Measurements from ENCODE around the gene CAMLG. TPM values are rescaled to one million over a fixed set of nuclear protein-coding genes. Genes with fewer than 3 reads are reported as not detected.

CAMLG gene
- total and polyA plus RNA-seq, 2 of the 8 experiments (the other 6 are each of a cell fraction or from before 2014, with no cell fraction given), result 12.3 to 42.8 TPM

Small RNAs within 50 kb of the gene (small RNA-seq; reads per million reads assigned to genes)
- gene RNU6-1164P (ENCODE audit: insufficient read depth) (not detected), gene RNU6-757P (ENCODE audit: insufficient read depth) (not detected)

Other genes starting within 250 kb of the CAMLG start
- gene JADE2, start 212.9 kb upstream of the CAMLG start, total RNA-seq (2021; fragmentation: NEBNext Ultra II Directional; extraction: Animal tissue kit (Norgen Biotek cat#: 25700)), result 55.8 and 59.4 TPM in 2 replicates
- gene JADE2, start 212.9 kb upstream of the CAMLG start, polyA plus RNA-seq (2011; rRNA removed), result 19.2 and 21.9 TPM in 2 replicates
- gene SAR1B, start 105.7 kb upstream of the CAMLG start, total RNA-seq (2021; fragmentation: NEBNext Ultra II Directional; extraction: Animal tissue kit (Norgen Biotek cat#: 25700)), result 36.3 and 37.5 TPM in 2 replicates
- 7.1 and 9.1 TPM in 2 replicates for gene SAR1B, start 105.7 kb upstream of the CAMLG start, polyA plus RNA-seq (2011; rRNA removed)
- 31.0 and 33.7 TPM in 2 replicates for gene SEC24A, start 89.8 kb upstream of the CAMLG start, total RNA-seq (2021; fragmentation: NEBNext Ultra II Directional; extraction: Animal tissue kit (Norgen Biotek cat#: 25700))
- gene SEC24A, start 89.8 kb upstream of the CAMLG start, polyA plus RNA-seq (2011; rRNA removed), result 14.7 and 18.8 TPM in 2 replicates
- gene DDX46, start 20.2 kb downstream of the CAMLG start, total RNA-seq (2021; fragmentation: NEBNext Ultra II Directional; extraction: Animal tissue kit (Norgen Biotek cat#: 25700)), result 100.0 and 110 TPM in 2 replicates
- gene DDX46, start 20.2 kb downstream of the CAMLG start, polyA plus RNA-seq (2011; rRNA removed), result 17.2 and 22.6 TPM in 2 replicates
- 19.6 and 20.2 TPM in 2 replicates for gene C5orf24, start 107.4 kb downstream of the CAMLG start, total RNA-seq (2021; fragmentation: NEBNext Ultra II Directional; extraction: Animal tissue kit (Norgen Biotek cat#: 25700))
- 6.0 and 11.1 TPM in 2 replicates for gene C5orf24, start 107.4 kb downstream of the CAMLG start, polyA plus RNA-seq (2011; rRNA removed)
- gene TXNDC15, start 135.8 kb downstream of the CAMLG start, total RNA-seq (2021; fragmentation: NEBNext Ultra II Directional; extraction: Animal tissue kit (Norgen Biotek cat#: 25700)), result 30.8 and 34.5 TPM in 2 replicates
- 20.1 and 22.8 TPM in 2 replicates for gene TXNDC15, start 135.8 kb downstream of the CAMLG start, polyA plus RNA-seq (2011; rRNA removed)
- 7.2 and 10.3 TPM in 2 replicates for gene PCBD2, start 166.6 kb downstream of the CAMLG start, total RNA-seq (2021; fragmentation: NEBNext Ultra II Directional; extraction: Animal tissue kit (Norgen Biotek cat#: 25700))
- gene PCBD2, start 166.6 kb downstream of the CAMLG start, polyA plus RNA-seq (2011; rRNA removed), result 4.4 and 4.8 TPM in 2 replicates
- 0.48 TPM in 1 of 2 replicates, not detected in the other for gene CATSPER3, start 229.4 kb downstream of the CAMLG start, total RNA-seq (2021; fragmentation: NEBNext Ultra II Directional; extraction: Animal tissue kit (Norgen Biotek cat#: 25700))
- gene CATSPER3, start 229.4 kb downstream of the CAMLG start, polyA plus RNA-seq (2011; rRNA removed), result 0.60 and 0.62 TPM in 2 replicates

Data from H1 (cell line).